IMR-90 (cell line): Measurements from ENCODE around the gene MEPE. TPM values are rescaled to one million over a fixed set of nuclear protein-coding genes. Genes with fewer than 3 reads are reported as not detected.

ENCODE experiments used
- ATAC-seq: fragments of 200-7000 bp; cut with Tn5 transposase; 2 replicates; pipeline ENCODE4 v1.9.1; 2020; ENCODE audit warnings: low read depth, mild to moderate bottlenecking, moderate library complexity
- BruUV-seq: library from RNA; stranded (reverse); fragments of 400-500 nt; replicated peaks from 2 replicates; lab custom pipeline; 2021; lab: Mats Ljungman, UMichigan
- CTCF ChIA-PET: fragments of 300-600 bp; formaldehyde crosslinking; extraction: SDS; loops from one replicate; lab custom pipeline; 2021; ENCODE audit warnings: antibody characterized with exemption; lab: Yijun Ruan, JAX
- POLR2A ChIA-PET: fragments of 300-600 bp; sonication (Branson Sonifier 250); formaldehyde crosslinking; loops from one replicate; lab custom pipeline; 2022; ENCODE audit warnings: antibody characterized with exemption; ENCODE audit not compliant: unreplicated experiment; lab: Charles Lee
- DNase-seq: peaks from one replicate; pipeline ENCODE4 v3.0.0; 2013
- H2AFZ ChIP-seq: replicated peaks from 2 replicates; pipeline ENCODE3; 2013; ENCODE audit warnings: low read length, mild to moderate bottlenecking; ENCODE audit not compliant: poor library complexity
- H2AK5ac ChIP-seq: 2 replicates; pipeline ENCODE4 v1.6.1; 2013; ENCODE audit warnings: low read depth, low read length, inconsistent platforms
- H2AK9ac ChIP-seq: replicated peaks from 2 replicates; pipeline ENCODE3; 2013; ENCODE audit warnings: mild to moderate bottlenecking, low read depth, low read length, moderate library complexity; ENCODE audit not compliant: poor library complexity
- H2BK120ac ChIP-seq: 2 replicates; pipeline ENCODE4 v1.6.1; 2013; ENCODE audit warnings: low read depth, low read length, inconsistent platforms
- H2BK15ac ChIP-seq: 3 replicates; pipeline ENCODE4 v1.6.1; 2013; ENCODE audit warnings: low read depth, low read length, inconsistent platforms
- H2BK20ac ChIP-seq: 2 replicates; pipeline ENCODE4 v1.6.1; 2013; ENCODE audit warnings: low read depth, mild to moderate bottlenecking, inconsistent platforms, low read length, moderate library complexity
- H2BK5ac ChIP-seq: 2 replicates; pipeline ENCODE4 v1.6.1; 2013; ENCODE audit warnings: mild to moderate bottlenecking, low read depth, low read length, inconsistent platforms; ENCODE audit not compliant: poor library complexity, severe bottlenecking
- H3K14ac ChIP-seq: replicated peaks from 2 replicates; pipeline ENCODE4 v1.6.1; 2013; ENCODE audit warnings: low read depth, low read length, inconsistent platforms
- H3K18ac ChIP-seq: 2 replicates; pipeline ENCODE4 v1.6.1; 2013; ENCODE audit warnings: low read depth, low read length, control low read depth
- H3K23ac ChIP-seq: 2 replicates; pipeline ENCODE4 v1.6.1; 2013; ENCODE audit warnings: low read depth, low read length, inconsistent platforms
- H3K27ac ChIP-seq: 2 replicates; pipeline ENCODE4 v1.5.1; 2013; ENCODE audit warnings: mild to moderate bottlenecking, control low read depth, low read length; ENCODE audit not compliant: insufficient read depth
- H3K27me3 ChIP-seq: 2 replicates; pipeline ENCODE4 v1.6.1; 2013; ENCODE audit warnings: low read length; ENCODE audit not compliant: control insufficient read depth, insufficient read depth
- H3K36me3 ChIP-seq: 2 replicates; pipeline ENCODE4 v1.6.1; 2013; ENCODE audit warnings: low read length, mixed read lengths; ENCODE audit not compliant: control insufficient read depth, insufficient read depth
- H3K4ac ChIP-seq: 2 replicates; pipeline ENCODE4 v1.6.1; 2013; ENCODE audit warnings: low read depth, low read length, inconsistent platforms
- H3K4me1 ChIP-seq: 2 replicates; pipeline ENCODE4 v1.6.1; 2013; ENCODE audit warnings: low read length, mixed read lengths; ENCODE audit not compliant: control insufficient read depth, insufficient read depth
- H3K4me2 ChIP-seq: 2 replicates; pipeline ENCODE4 v1.6.1; 2013; ENCODE audit warnings: low read depth, mild to moderate bottlenecking, control low read depth, low read length, moderate library complexity
- H3K4me3 ChIP-seq: 2 replicates; pipeline ENCODE4 v1.5.1; 2013; ENCODE audit warnings: low read depth, mild to moderate bottlenecking, control low read depth, low read length, moderate library complexity; ENCODE audit not compliant: insufficient read depth
- H3K56ac ChIP-seq: 2 replicates; pipeline ENCODE4 v1.6.1; 2013; ENCODE audit warnings: low read length, inconsistent platforms; ENCODE audit not compliant: insufficient read depth; ENCODE audit errors: extremely low read depth
- H3K79me1 ChIP-seq, 2 experiments: 2 replicates each; pipeline ENCODE4 v1.6.1; 2013; ENCODE audit warnings: low read length in 2 of 2, inconsistent platforms in 1 of 2, low read depth in 1 of 2
- H3K9ac ChIP-seq: 2 replicates; pipeline ENCODE4 v1.6.1; 2013; ENCODE audit warnings: low read depth, low read length, control low read depth
- H3K9me1 ChIP-seq: 2 replicates; pipeline ENCODE4 v1.6.1; 2013; ENCODE audit warnings: low read length, inconsistent platforms; ENCODE audit not compliant: insufficient read depth
- H3K9me3 ChIP-seq: 2 replicates; pipeline ENCODE4 v1.6.1; 2013; ENCODE audit warnings: low read length; ENCODE audit not compliant: control insufficient read depth, insufficient read depth
- H4K20me1 ChIP-seq: 2 replicates; pipeline ENCODE4 v1.6.1; 2013; ENCODE audit warnings: low read length, inconsistent platforms; ENCODE audit not compliant: insufficient read depth
- H4K5ac ChIP-seq: 2 replicates; pipeline ENCODE4 v1.6.1; 2013; ENCODE audit warnings: mild to moderate bottlenecking, low read depth, low read length, control low read depth
- H4K8ac ChIP-seq, 2 experiments: 2 replicates each; pipeline ENCODE4 v1.6.1; 2013; ENCODE audit warnings: low read depth in 2 of 2, low read length in 2 of 2, control low read depth in 1 of 2, inconsistent platforms in 1 of 2
- H4K91ac ChIP-seq: 2 replicates; pipeline ENCODE4 v1.6.1; 2013; ENCODE audit warnings: low read depth, low read length, inconsistent platforms; ENCODE audit not compliant: insufficient read depth
- FOS ChIP-seq: fragments of 150-350 bp; IDR thresholded peaks from 2 replicates; pipeline ENCODE4 v1.6.1; 2016; ENCODE audit warnings: low read depth, low read length
- NFE2L2 ChIP-seq: fragments of 150-350 bp; IDR thresholded peaks from 2 replicates; pipeline ENCODE4 v1.6.1; 2016; ENCODE audit warnings: low read depth, mild to moderate bottlenecking, low read length
- WGBS, 2 experiments: methylation state at CpG; one replicate each; pipeline versions ENCODE4 v1.1.5 to v1.1.7; 2013; ENCODE audit warnings: missing lambda C conversion rate in 2 of 2; ENCODE audit not compliant: insufficient read length in 1 of 2; ENCODE audit errors: extremely low coverage in 2 of 2; 5-methylcytosine and 5-hydroxymethylcytosine counted together
- dilution Hi-C: fragments of 300-500 bp; cut with HindIII; formaldehyde crosslinking; loops from one replicate; pipeline ENCODE4 v1.14.3; 2018; ENCODE audit warnings: low sequenced_read_pairs; ENCODE audit not compliant: unreplicated experiment
- in situ Hi-C: fragments of 300-500 bp; cut with MboI; formaldehyde crosslinking; loops from 3 replicates; pipeline ENCODE4 v1.14.3; 2019; ENCODE audit warnings: low sequenced_read_pairs, inconsistent platforms, mixed read lengths
- intact Hi-C: fragments of 100-400 bp; cut with micrococcal nuclease; formaldehyde crosslinking; loops from 2 replicates; pipeline ENCODE4 v1.10.0; 2022
- polyA plus RNA-seq, 3 experiments: library from polyadenylated mRNA; depleted of rRNA; stranded (reverse); fragments of >200 nt; gene quantifications; 2 replicates each; pipeline ENCODE4 v1.2.3, GENCODE V29; 2012; ENCODE audit warnings: low replicate concordance in 1 of 3
- total RNA-seq: library from RNA; depleted of rRNA; stranded (reverse); fragments of >200 nt; gene quantifications from 2 replicates; pipeline ENCODE4 v1.2.3, GENCODE V29; 2012

MEPE gene
- total and polyA plus RNA-seq, 2 of the 4 experiments (the other 2 are of a cell fraction): not detected

GRCh38 chr4:87843936-87844335 is 11.2 kb downstream of the MEPE start:
- H3K14ac ChIP-seq: no peak overlapping the region
- H3K4me3 ChIP-seq: no peak overlapping the region
- peak; percentile 52 for DNase-seq
- H3K4me1 ChIP-seq: no peaks in the 10 kb centered on the region
- no peaks in the 10 kb centered on the region for H3K9me1 ChIP-seq
- H2AK9ac ChIP-seq: no peak overlapping the region
- no peak overlapping the region for H4K8ac ChIP-seq
- BruUV-seq: no TSS peak
- no peaks in the 10 kb centered on the region for H4K20me1 ChIP-seq
- H2AFZ ChIP-seq: peak overlapping the region; percentile 46
- no peak overlapping the region for H3K4ac ChIP-seq
- intact Hi-C loops: no loop called here
- H3K79me1 ChIP-seq: no peaks in the 10 kb centered on the region
- WGBS, 2 experiments: no CpG with 5 or more reads among the region's 3 CpGs
- peak overlapping the region; percentile 36; the same call in 1 of the 2 replicates for H3K4me2 ChIP-seq
- in situ Hi-C loops: loop anchor here (10.0 kb wide), 1 partner anchor 299 kb away; no protein-coding TSS in a partner anchor
- H2AK5ac ChIP-seq: no peak overlapping the region
- ChIA-PET POLR2A (no interaction called here), CTCF (interaction anchor here (0.8 to 1.2 kb wide), 3 partner anchors 9 to 164 kb away, joined by 3 to 7 read pairs (median 3); no protein-coding TSS in a partner anchor)
- dilution Hi-C loops: no loop called here
- H3K9ac ChIP-seq: no peak overlapping the region
- peaks cover 6% of the 10 kb centered on the region for H3K27me3 ChIP-seq
- no peak; the same call in 1 of the 2 replicates for ATAC-seq
- TF ChIP-seq NFE2L2: no peak
- peak; percentile 20; the same call in 1 of the 2 replicates for TF ChIP-seq FOS
- H4K5ac ChIP-seq: no peak overlapping the region
- no peak overlapping the region for H2BK5ac ChIP-seq
- H3K27ac ChIP-seq: no peak overlapping the region
- no peak overlapping the region for H3K56ac ChIP-seq
- H3K18ac ChIP-seq: no peak overlapping the region
- H2BK120ac ChIP-seq: no peak overlapping the region
- no peaks in the 10 kb centered on the region for H3K9me3 ChIP-seq
- no peak overlapping the region for H2BK15ac ChIP-seq
- H2BK20ac ChIP-seq: no peak overlapping the region
- H3K36me3 ChIP-seq: no peaks in the 10 kb centered on the region
- no peak overlapping the region for H3K23ac ChIP-seq
- H4K91ac ChIP-seq: no peak overlapping the region
